Measurements from ENCODE around the gene RIMS4. TPM values are rescaled to one million over a fixed set of nuclear protein-coding genes. Genes with fewer than 3 reads are reported as not detected.

Gene RIMS4
- total RNA-seq, 1 donor from 2014 or later: 6.1 TPM

GRCh38 chr20:44727039-44727438, 83.3 kb downstream of the RIMS4 start:
- TF ChIP-seq CTCF (conservative IDR thresholded peaks at IDR 0.05): no peak
- H3K27me3 Mint-ChIP-seq (ENCODE audit: low read depth): no peaks in the 10 kb centered on the region
- DNase-seq (ENCODE audit: low read depth, low spot score): no peak
- H3K36me3 Mint-ChIP-seq (ENCODE audit: low read depth): no peaks in the 10 kb centered on the region
- H3K9me3 Mint-ChIP-seq: no peaks in the 10 kb centered on the region
- no peak overlapping the region for H3K27ac Mint-ChIP-seq (ENCODE audit: unreplicated experiment)
- no peaks in the 10 kb centered on the region for H3K4me1 Mint-ChIP-seq
- H3K4me3 Mint-ChIP-seq: no peak overlapping the region

GRCh38 chr20:44725837-44726236, 84.5 kb downstream of the RIMS4 start:
- Mint-ChIP-seq H3K27ac (ENCODE audit: unreplicated experiment) (no peak overlapping the region), H3K9me3 (no peaks in the 10 kb centered on the region), H3K4me3 (no peak overlapping the region), H3K27me3 (ENCODE audit: low read depth) (no peaks in the 10 kb centered on the region), H3K36me3 (ENCODE audit: low read depth) (no peaks in the 10 kb centered on the region), H3K4me1 (peaks cover 2% of the 10 kb centered on the region)
- no peak for DNase-seq (ENCODE audit: low read depth, low spot score)
- TF ChIP-seq CTCF (conservative IDR thresholded peaks at IDR 0.05): no peak

- peaks cover 2% of the 10 kb centered on the region for H3K27me3 Mint-ChIP-seq (ENCODE audit: low read depth)
- no peak overlapping the region for H3K4me3 Mint-ChIP-seq
- H3K4me1 Mint-ChIP-seq: peaks cover 4% of the 10 kb centered on the region
- no peak for DNase-seq (ENCODE audit: low read depth, low spot score)
- no peaks in the 10 kb centered on the region for H3K9me3 Mint-ChIP-seq
- TF ChIP-seq CTCF (conservative IDR thresholded peaks at IDR 0.05): no peak
- H3K27ac Mint-ChIP-seq (ENCODE audit: unreplicated experiment): no peak overlapping the region
- no peaks in the 10 kb centered on the region for H3K36me3 Mint-ChIP-seq (ENCODE audit: low read depth)
Observed at GRCh38 chr20:44724423-44725091, 85.8 kb downstream of the RIMS4 start.

- H3K36me3 Mint-ChIP-seq (ENCODE audit: low read depth): no peaks in the 10 kb centered on the region
- TF ChIP-seq CTCF (conservative IDR thresholded peaks at IDR 0.05): no peak
- no peak overlapping the region for H3K27ac Mint-ChIP-seq (ENCODE audit: unreplicated experiment)
- peaks cover 4% of the 10 kb centered on the region for H3K4me1 Mint-ChIP-seq
- no peak overlapping the region for H3K4me3 Mint-ChIP-seq
- H3K9me3 Mint-ChIP-seq: no peaks in the 10 kb centered on the region
- DNase-seq (ENCODE audit: low read depth, low spot score): no peak
- peaks cover 2% of the 10 kb centered on the region for H3K27me3 Mint-ChIP-seq (ENCODE audit: low read depth)
Observed at GRCh38 chr20:44723798-44724362, 86.5 kb downstream of the RIMS4 start.

DNA sequence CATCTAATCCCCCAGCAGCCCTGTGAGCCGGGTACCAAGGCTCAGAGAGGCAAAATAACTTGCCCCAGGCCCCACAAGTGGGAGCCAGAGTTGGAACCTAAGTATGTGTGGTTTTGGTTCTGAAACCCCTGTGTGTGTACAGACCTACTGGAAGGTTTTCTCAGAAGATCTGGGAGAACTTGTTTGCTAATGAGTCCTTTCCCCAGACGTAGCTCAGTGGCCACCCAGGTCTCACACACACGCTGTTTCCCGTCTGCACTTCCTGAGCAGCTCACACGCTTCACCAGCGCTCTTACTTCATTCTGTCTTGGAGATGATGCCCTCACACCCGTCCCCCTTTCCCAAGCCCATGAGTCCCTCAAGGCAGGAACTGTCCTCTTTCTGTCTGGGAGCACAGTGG, 87.0 kb downstream of the RIMS4 start:
- Mint-ChIP-seq H3K4me1 (peaks cover 4% of the 10 kb centered on the region), H3K9me3 (no peaks in the 10 kb centered on the region), H3K27me3 (ENCODE audit: low read depth) (peaks cover 2% of the 10 kb centered on the region), H3K36me3 (ENCODE audit: low read depth) (no peaks in the 10 kb centered on the region), H3K4me3 (no peak overlapping the region), H3K27ac (ENCODE audit: unreplicated experiment) (no peak overlapping the region)
- no peak for DNase-seq (ENCODE audit: low read depth, low spot score)
- no peak for TF ChIP-seq CTCF (conservative IDR thresholded peaks at IDR 0.05)

Data from neural crest cell (in vitro differentiated cells).